HCT116 (cell line): Measurements from ENCODE around the gene ZNF554. TPM values are rescaled to one million over a fixed set of nuclear protein-coding genes. Genes with fewer than 3 reads are reported as not detected.

Source experiments
- ATAC-seq: fragments of 200-7000 bp; cut with Tn5 transposase; 2 replicates; pipeline ENCODE4 v1.9.1; 2020; ENCODE audit warnings: mild to moderate bottlenecking, moderate library complexity
- BruUV-seq: library from RNA; stranded (reverse); fragments of 400-500 nt; replicated peaks from 2 replicates; lab custom pipeline; 2021; lab: Mats Ljungman, UMichigan
- CTCF ChIA-PET: fragments of 300-600 bp; sonication (Branson Sonifier 250); formaldehyde crosslinking; loops from one replicate; lab custom pipeline; 2021; ENCODE audit warnings: antibody characterized with exemption; lab: Charles Lee
- POLR2A ChIA-PET: fragments of 300-600, 350-600 bp; sonication (Branson Sonifier 250); formaldehyde crosslinking; loops from one replicate; lab custom pipeline; 2021; ENCODE audit warnings: antibody characterized with exemption; lab: Charles Lee
- RAD21 ChIA-PET, 2 experiments: fragments of 300-600 bp; sonication (Branson Sonifier 250); formaldehyde crosslinking; loops; one replicate each; lab custom pipeline; 2023; ENCODE audit warnings: low total read pairs in 2 of 2; ENCODE audit not compliant: uncharacterized antibody in 2 of 2, unreplicated experiment in 2 of 2, low non-redundant PET in 1 of 2; lab: Charles Lee
- DNase-seq: peaks from one replicate; pipeline ENCODE4 v3.0.0-alpha.2; 2010; ENCODE audit warnings: low read depth, low spot score
- H2AFZ ChIP-seq: fragments of 200-600 bp; shearing (Covaris generic), sonication (generic); 2 replicates; pipeline ENCODE4 v1.6.1; 2017; ENCODE audit warnings: low read depth, mixed run types, mixed read lengths, antibody characterized with exemption, low read length; ENCODE audit not compliant: poor library complexity, severe bottlenecking
- H3K27ac ChIP-seq: 2 replicates; pipeline ENCODE4 v1.5.1; 2012; ENCODE audit warnings: low read depth, low read length
- H3K27me3 ChIP-seq: fragments of 200-600 bp; sonication (generic); 2 replicates; pipeline ENCODE4 v1.6.1; 2016; ENCODE audit warnings: mixed run types, low read length, mixed read lengths; ENCODE audit not compliant: insufficient read depth
- H3K36me3 ChIP-seq, 2 experiments: fragments of 200-500 bp in 1 of 2; fragments of 200-600 bp in 1 of 2; sonication (Bioruptor generic) in 1 of 2; sonication (generic) in 1 of 2; 2 replicates each; pipeline versions ENCODE4 v1.5.1 to v1.6.1; 2014 to 2016; ENCODE audit warnings: low read length in 2 of 2, inconsistent platforms in 1 of 2, mixed read lengths in 1 of 2, mixed run types in 1 of 2; ENCODE audit not compliant: insufficient read depth in 2 of 2, control insufficient read depth in 1 of 2
- H3K4me1 ChIP-seq, 2 experiments: fragments of 200-600 bp in 1 of 2; sonication (generic) in 1 of 2; 2 replicates each; pipeline versions ENCODE4 v1.5.1 to v1.6.1; 2012 to 2017; ENCODE audit warnings: low read length in 2 of 2, inconsistent platforms in 1 of 2, mild to moderate bottlenecking in 1 of 2, mixed read lengths in 1 of 2, mixed run types in 1 of 2, moderate library complexity in 1 of 2; ENCODE audit not compliant: insufficient read depth in 2 of 2, control insufficient read depth in 1 of 2
- H3K4me2 ChIP-seq: fragments of 200-600 bp; sonication (generic); 2 replicates; pipeline ENCODE4 v1.6.1; 2017; ENCODE audit warnings: mixed run types, low read length, mixed read lengths
- H3K4me3 ChIP-seq, 2 experiments: fragments of 200-600 bp in 1 of 2; sonication (generic) in 1 of 2; replicated peaks in 1 of 2; 2 replicates each; pipeline ENCODE4 v1.5.1; 2011 to 2016; ENCODE audit warnings: low read length in 2 of 2, control low read depth in 1 of 2, low read depth in 1 of 2, mild to moderate bottlenecking in 1 of 2, mixed read lengths in 1 of 2, mixed run types in 1 of 2
- H3K79me2 ChIP-seq: fragments of 200-600 bp; sonication (generic); 2 replicates; pipeline ENCODE4 v1.6.1; 2017; ENCODE audit warnings: mild to moderate bottlenecking, mixed run types, low read length, moderate library complexity, mixed read lengths; ENCODE audit not compliant: insufficient read depth
- H3K9ac ChIP-seq: fragments of 200-600 bp; sonication (generic); 2 replicates; pipeline ENCODE4 v1.6.1; 2016; ENCODE audit warnings: low read length, mixed read lengths
- H3K9me2 ChIP-seq: fragments of 200-600 bp; sonication (generic), shearing (Covaris generic); 2 replicates; pipeline ENCODE4 v1.6.1; 2017; ENCODE audit warnings: mixed run types, mild to moderate bottlenecking, moderate library complexity; ENCODE audit not compliant: insufficient read depth
- H3K9me3 ChIP-seq, 2 experiments: fragments of 200-500 bp in 1 of 2; fragments of 200-600 bp in 1 of 2; sonication (Bioruptor generic) in 1 of 2; sonication (generic) in 1 of 2; 2 replicates each; pipeline ENCODE4 v1.6.1; 2014 to 2017; ENCODE audit warnings: low read length in 2 of 2, mixed read lengths in 2 of 2, inconsistent platforms in 1 of 2, low read depth in 1 of 2, mild to moderate bottlenecking in 1 of 2, mixed run types in 1 of 2, moderate library complexity in 1 of 2; ENCODE audit not compliant: control insufficient read depth in 1 of 2, insufficient read depth in 1 of 2
- H4K20me1 ChIP-seq: fragments of 200-600 bp; sonication (generic), shearing (Covaris generic); 2 replicates; pipeline ENCODE4 v1.6.1; 2017; ENCODE audit warnings: mixed run types, mild to moderate bottlenecking, moderate library complexity; ENCODE audit not compliant: insufficient read depth
- ELF1 ChIP-seq: IDR thresholded peaks from 2 replicates; pipeline ENCODE4 v1.6.1; 2012; ENCODE audit warnings: low read depth, borderline replicate concordance
- EZH2phosphoT487 ChIP-seq: fragments of 200-600 bp; IDR thresholded peaks from 2 replicates; pipeline ENCODE4 v1.6.1; 2018; ENCODE audit warnings: antibody characterized with exemption, borderline replicate concordance
- POLR2AphosphoS5 ChIP-seq: IDR thresholded peaks from 2 replicates; pipeline ENCODE4 v1.6.1; 2011; ENCODE audit warnings: mild to moderate bottlenecking, low read depth, low read length, moderate library complexity
- SIN3A ChIP-seq: IDR thresholded peaks from 2 replicates; pipeline ENCODE4 v1.6.1; 2012; ENCODE audit warnings: low read depth
- SP1 ChIP-seq: IDR thresholded peaks from 2 replicates; pipeline ENCODE4 v1.6.1; 2012; ENCODE audit warnings: low read depth
- YY1 ChIP-seq: IDR thresholded peaks from 2 replicates; pipeline ENCODE4 v1.6.1; 2011; ENCODE audit warnings: low read length, low read depth, moderate library complexity, mild to moderate bottlenecking; ENCODE audit not compliant: insufficient replicate concordance; ENCODE audit errors: extremely low read depth
- intact Hi-C: fragments of 100-400 bp; cut with micrococcal nuclease; formaldehyde crosslinking; loops from 2 replicates; pipeline ENCODE4 v1.10.0; 2022
- total RNA-seq: library from RNA; stranded (reverse); gene quantifications from one replicate; pipeline ENCODE4 v1.2.1, GENCODE V29; 2021; ENCODE audit not compliant: unreplicated experiment

The ZNF554 gene
- total RNA-seq, 1 experiment from 2014 or later: 4.0 TPM

- H3K9me2 ChIP-seq: no peaks in the 10 kb centered on the region
- no peak within 1 kb of the TSS for H3K4me3 ChIP-seq
- no peaks in the 10 kb centered on the region for H3K36me3 ChIP-seq
- DNase-seq (peak; percentile 16), ATAC-seq (peak; percentile 73)
- ChIA-PET POLR2A (no interaction called here), RAD21 (no interaction called here), CTCF (no interaction called here)
- no peaks in the 10 kb centered on the region for H4K20me1 ChIP-seq
- no peaks in the 10 kb centered on the region for H3K27me3 ChIP-seq
- no peak within 1 kb of the TSS for H3K9ac ChIP-seq
- H3K27ac ChIP-seq: no peak within 1 kb of the TSS
- BruUV-seq: no TSS peak
- H2AFZ ChIP-seq: no peak within 1 kb of the TSS
- H3K4me1 ChIP-seq: no peaks in the 10 kb centered on the region
- H3K4me2 ChIP-seq: no peak within 1 kb of the TSS
- intact Hi-C loops: no loop called here
- TF ChIP-seq SIN3A: no peak
- TF ChIP-seq ELF1: no peak
- TF ChIP-seq YY1: no peak
- TF ChIP-seq POLR2AphosphoS5: no peak
- H3K9me3 ChIP-seq: peaks cover 0 to 10% of the 10 kb centered on the region in 2 experiments; a peak in 1 of 4 replicates
- no peaks in the 10 kb centered on the region for H3K79me2 ChIP-seq
Observed at GRCh38 chr19:2867025-2867991, 47.6 kb downstream of the ZNF554 start, which contains the start of gene ZNF556. Gene ZNF556 (plus strand): TSS chr19:2867335. CDS start chr19:2867422, 87 bp downstream.

DNA sequence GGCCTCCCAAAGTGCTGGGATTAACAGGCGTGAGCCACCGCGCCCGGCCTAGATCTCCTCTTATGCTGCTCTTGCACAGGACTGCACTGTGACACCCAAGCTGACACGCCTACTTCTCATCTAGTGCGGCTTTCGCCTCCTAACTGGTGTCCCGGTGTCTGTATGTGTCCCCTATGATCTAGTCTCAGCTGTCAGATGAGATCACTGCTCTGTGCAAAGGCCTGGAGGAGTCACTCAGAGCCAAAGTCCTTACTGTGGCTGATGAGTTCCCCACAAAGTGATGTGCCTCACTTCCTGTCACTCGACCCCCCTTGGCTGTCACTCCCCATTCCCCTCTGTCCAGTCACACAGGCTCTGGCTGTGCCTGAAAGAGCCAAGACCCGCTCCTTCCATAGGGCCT, 50.0 kb downstream of the ZNF554 start:
- no peak for TF ChIP-seq SP1
- TF ChIP-seq EZH2phosphoT487: no peak
- no peak overlapping the region for H3K9ac ChIP-seq
- H3K79me2 ChIP-seq: no peaks in the 10 kb centered on the region
- no peak for DNase-seq
- H3K9me2 ChIP-seq: no peaks in the 10 kb centered on the region
- no peak for ATAC-seq
- H3K27me3 ChIP-seq: no peaks in the 10 kb centered on the region
- H2AFZ ChIP-seq: no peak overlapping the region
- H3K27ac ChIP-seq: no peak overlapping the region
- ChIA-PET POLR2A (no interaction called here), CTCF (interaction anchor here (1.1 kb wide), 1 partner anchor 18 kb away, joined by 3 read pairs; no protein-coding TSS in a partner anchor), RAD21 (no interaction called here)
- H3K9me3 ChIP-seq: peaks cover 0 to 10% of the 10 kb centered on the region in 2 experiments; a peak in 1 of 4 replicates
- no TSS peak for BruUV-seq
- H4K20me1 ChIP-seq: no peaks in the 10 kb centered on the region
- H3K4me3 ChIP-seq: no peak overlapping the region
- no peak overlapping the region for H3K4me2 ChIP-seq
- H3K36me3 ChIP-seq: no peaks in the 10 kb centered on the region
- intact Hi-C loops: loop anchor here (2.0 kb wide), 1 partner anchor 221 kb away; no protein-coding TSS in a partner anchor
- no peaks in the 10 kb centered on the region for H3K4me1 ChIP-seq
